ENCODE measurements around the gene BUD31.

Gene BUD31

DNA sequence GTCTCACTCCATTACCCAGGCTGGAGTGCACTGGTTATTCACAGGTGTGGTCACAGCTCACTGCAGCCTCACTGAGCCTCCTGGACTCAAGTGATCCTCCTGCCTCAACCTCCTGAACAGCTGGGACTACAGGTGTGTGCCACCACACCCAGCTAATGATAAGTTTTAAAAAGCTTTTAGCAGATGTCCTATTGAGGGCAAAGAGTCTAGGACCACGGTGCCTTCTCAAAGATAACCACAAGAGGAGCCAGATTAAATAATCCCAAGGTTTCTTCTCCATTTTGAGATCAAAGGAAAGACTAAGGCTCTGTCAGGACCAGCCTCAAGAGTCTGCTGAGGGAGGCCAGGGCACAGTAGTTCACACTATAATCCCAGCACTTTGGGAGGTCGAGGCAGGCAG is 52.5 kb downstream of the BUD31 start:
- no peak overlapping the region for H3K4me3 ChIP-seq (ENCODE audit: low read depth, low read length)
- DNase-seq (ENCODE audit: low read depth, low spot score), result no peak
- ChIA-PET POLR2A (no interaction called here), CTCF (no interaction called here)
- TF ChIP-seq, protein P1, sequence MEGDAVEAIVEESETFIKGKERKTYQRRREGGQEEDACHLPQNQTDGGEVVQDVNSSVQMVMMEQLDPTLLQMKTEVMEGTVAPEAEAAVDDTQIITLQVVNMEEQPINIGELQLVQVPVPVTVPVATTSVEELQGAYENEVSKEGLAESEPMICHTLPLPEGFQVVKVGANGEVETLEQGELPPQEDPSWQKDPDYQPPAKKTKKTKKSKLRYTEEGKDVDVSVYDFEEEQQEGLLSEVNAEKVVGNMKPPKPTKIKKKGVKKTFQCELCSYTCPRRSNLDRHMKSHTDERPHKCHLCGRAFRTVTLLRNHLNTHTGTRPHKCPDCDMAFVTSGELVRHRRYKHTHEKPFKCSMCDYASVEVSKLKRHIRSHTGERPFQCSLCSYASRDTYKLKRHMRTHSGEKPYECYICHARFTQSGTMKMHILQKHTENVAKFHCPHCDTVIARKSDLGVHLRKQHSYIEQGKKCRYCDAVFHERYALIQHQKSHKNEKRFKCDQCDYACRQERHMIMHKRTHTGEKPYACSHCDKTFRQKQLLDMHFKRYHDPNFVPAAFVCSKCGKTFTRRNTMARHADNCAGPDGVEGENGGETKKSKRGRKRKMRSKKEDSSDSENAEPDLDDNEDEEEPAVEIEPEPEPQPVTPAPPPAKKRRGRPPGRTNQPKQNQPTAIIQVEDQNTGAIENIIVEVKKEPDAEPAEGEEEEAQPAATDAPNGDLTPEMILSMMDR (IDR thresholded peaks at IDR 0.05; ENCODE audit: insufficient read depth, low read length, missing control alignments), result no peak

DNA sequence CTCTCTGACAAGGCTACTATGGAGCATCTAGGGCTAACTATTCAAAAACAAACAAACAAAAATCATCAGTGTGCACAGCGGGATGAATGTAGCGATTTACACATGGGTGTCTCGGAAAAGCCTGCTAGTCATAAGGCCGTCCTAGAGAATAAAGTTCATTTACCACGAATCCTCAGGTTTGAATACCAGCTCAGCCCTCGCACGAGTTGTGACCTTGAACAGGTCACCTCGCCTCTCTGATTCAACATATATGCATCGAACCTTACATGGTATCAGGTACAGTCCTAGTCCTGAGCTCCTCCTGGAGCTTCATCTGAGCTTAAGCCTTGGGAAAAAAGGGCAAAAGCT is 56.6 kb downstream of the BUD31 start:
- DNase-seq (ENCODE audit: low read depth, low spot score), result no peak
- H3K4me3 ChIP-seq (ENCODE audit: low read depth, low read length), result peak overlapping the region; percentile 89
- TF ChIP-seq, protein P1 (IDR thresholded peaks at IDR 0.05; ENCODE audit: insufficient read depth, low read length, missing control alignments), result no peak
- CTCF ChIA-PET, result interaction anchor here (0.9 to 1.1 kb wide), 2 partner anchors 8 to 10 kb away, joined by 3 to 5 read pairs; no protein-coding TSS in a partner anchor
- POLR2A ChIA-PET, result interaction anchor here (1.2 kb wide), 1 partner anchor 9 kb away, joined by 4 read pairs; no protein-coding TSS in a partner anchor

DNA sequence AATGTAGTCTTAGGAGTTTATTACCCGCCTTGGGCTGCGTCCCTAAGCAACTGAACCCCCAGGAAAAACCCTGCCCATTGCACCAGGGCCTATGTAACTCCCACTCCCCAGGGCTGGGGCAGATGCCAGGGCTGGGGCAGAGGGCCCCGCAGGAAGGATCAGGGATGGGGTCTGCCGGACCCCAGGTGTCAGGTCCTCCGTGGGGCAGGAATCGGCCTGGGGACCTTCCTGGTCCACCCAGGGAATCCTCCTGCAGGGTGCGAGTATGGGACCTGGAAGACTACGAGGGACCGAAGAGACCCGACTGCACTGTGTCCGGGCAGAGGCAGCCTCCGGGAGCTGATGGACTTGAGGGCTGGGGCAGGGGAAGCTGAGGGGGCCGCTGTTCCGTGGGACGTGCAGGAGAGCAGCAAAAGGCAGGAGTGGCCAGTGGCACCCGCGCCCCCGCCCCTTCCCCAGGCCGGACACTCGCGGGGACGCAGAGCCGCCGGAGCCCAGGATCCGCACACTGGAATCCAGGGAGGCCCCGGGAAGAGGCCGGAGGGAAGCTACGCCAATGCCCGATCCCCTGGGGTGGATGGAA is 59.7 kb downstream of the BUD31 start:
- ChIA-PET CTCF (no interaction called here), POLR2A (interaction anchor here (1.1 kb wide), 1 partner anchor 12 kb away, joined by 3 read pairs; no protein-coding TSS in a partner anchor)
- no peak for DNase-seq (ENCODE audit: low read depth, low spot score)
- TF ChIP-seq, protein P1 (IDR thresholded peaks at IDR 0.05; ENCODE audit: insufficient read depth, low read length, missing control alignments), result no peak
- no peak overlapping the region for H3K4me3 ChIP-seq (ENCODE audit: low read depth, low read length)
